GM18498 (cell line): ENCODE measurements around the gene SH2D4B.

Source experiments
- ATAC-seq: cut with Tn5 transposase; IDR thresholded peaks from one replicate; pipeline ENCODE4 v1.9.1; 2021; ENCODE audit warnings: mild to moderate bottlenecking, moderate library complexity; ENCODE audit not compliant: unreplicated experiment

Gene SH2D4B

GRCh38 chr10:80674809-80675208 is 137.1 kb downstream of the SH2D4B start:
- ATAC-seq, result no peak

DNA sequence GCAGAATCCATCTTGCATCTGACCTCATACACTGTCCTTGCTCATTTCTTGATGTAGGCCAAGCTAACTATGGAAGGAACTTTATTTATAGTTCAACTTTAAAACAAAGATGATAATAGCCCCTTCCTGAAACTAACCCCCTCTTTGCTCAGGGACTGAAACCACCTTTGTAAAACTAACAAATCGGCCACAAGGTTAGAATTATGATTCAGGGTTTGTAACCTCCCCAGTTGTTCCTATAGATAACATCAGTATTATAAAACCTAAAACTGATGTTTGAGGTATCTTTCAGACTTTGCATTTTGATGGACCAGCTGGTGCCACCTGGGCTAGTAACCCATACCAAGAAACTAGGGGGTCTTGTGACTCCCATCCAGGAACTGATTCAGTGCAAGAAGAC is 143.4 kb downstream of the SH2D4B start:
- ATAC-seq, result peak; percentile 59

DNA sequence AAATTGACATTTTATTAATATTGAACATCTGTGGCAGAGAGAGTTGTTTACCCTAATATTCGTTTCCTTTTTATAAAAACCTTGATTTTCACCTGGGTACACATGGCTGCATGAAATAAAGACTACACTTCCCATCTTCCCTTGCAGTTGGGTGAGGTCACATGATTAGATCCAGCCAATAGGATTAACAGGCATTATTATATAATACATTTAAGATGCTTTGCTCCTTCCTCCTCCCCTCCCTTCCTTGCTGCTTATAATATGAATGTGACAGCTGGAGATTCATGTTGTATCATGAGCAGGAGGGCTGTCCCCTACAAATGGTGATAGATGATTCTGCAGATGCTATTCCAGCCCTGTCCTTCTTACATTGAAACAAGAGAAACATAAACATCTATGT is 146.6 kb downstream of the SH2D4B start:
- peak; percentile 56 for ATAC-seq

DNA sequence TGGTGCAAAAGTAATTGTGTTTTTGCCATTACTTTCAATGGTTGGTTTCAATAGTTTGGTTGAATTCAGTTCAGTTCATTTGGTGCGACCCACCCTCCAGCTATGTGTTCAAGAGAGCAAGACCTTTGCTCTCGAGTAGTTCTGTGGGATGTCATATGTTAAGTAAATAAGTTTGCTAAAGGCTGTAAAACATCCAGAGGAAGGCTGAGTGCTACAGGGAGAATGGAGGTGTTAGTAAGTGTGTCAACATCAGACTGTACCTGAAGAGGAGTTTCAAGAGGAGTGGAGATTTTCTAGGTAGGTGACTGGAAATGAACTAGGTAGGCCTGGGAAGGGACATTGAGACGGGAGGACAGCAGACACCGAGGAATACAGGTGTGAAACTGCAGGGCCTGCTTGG is 147.7 kb downstream of the SH2D4B start:
- no peak for ATAC-seq

GRCh38 chr10:80686734-80687475 is 149.2 kb downstream of the SH2D4B start:
- no peak for ATAC-seq

DNA sequence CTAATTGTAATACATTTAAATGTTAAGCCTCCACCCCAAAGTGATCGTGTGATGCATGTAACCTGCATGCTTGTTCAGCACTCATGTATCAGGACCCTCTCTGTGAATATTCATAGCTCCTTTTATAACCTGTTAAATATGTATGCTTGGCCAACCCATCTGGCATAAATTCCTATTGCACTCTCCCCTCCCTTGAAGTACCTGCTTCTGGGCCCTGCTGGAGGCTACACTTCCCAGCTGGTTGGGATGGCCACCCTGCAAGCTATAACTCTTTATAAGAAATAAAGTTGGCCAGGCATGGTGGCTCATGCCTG is 149.7 kb downstream of the SH2D4B start:
- no peak for ATAC-seq

GRCh38 chr10:80690434-80690833 is 152.7 kb downstream of the SH2D4B start:
- ATAC-seq, result no peak

- ATAC-seq, result no peak
Measured at GRCh38 chr10:80691441-80691840, 153.7 kb downstream of the SH2D4B start.

DNA sequence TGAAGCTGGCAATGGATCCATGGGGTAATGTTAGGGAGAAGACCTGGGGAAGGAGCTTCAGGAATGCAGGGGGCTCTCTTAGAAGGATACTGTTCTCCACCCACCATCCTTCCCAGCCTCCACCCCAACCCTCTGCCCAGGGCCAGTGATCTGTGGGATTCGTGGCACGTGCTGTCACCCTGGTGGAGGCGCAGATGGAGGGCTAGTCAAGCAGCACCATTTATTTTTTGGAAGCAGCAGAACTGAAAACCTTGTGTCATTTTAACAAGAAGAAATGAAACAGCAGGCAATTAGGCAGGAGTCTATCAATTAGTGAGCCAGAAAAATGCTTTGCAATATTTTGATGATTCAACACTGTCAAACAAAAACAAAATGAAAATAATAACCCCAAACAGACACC is 155.9 kb downstream of the SH2D4B start:
- ATAC-seq, result no peak

- no peak for ATAC-seq
Measured at GRCh38 chr10:80694930-80695329, 157.2 kb downstream of the SH2D4B start.
